NOMO-1 treated with dmso at 0.1 percent for 144 hours (cell line): ENCODE results near the gene PCP4.

Experiments
- DNase-seq: peaks from one replicate; lab custom pipeline; 2025; ENCODE audit not compliant: unreplicated experiment; lab: John Stamatoyannopoulos, UW

Gene PCP4

DNA sequence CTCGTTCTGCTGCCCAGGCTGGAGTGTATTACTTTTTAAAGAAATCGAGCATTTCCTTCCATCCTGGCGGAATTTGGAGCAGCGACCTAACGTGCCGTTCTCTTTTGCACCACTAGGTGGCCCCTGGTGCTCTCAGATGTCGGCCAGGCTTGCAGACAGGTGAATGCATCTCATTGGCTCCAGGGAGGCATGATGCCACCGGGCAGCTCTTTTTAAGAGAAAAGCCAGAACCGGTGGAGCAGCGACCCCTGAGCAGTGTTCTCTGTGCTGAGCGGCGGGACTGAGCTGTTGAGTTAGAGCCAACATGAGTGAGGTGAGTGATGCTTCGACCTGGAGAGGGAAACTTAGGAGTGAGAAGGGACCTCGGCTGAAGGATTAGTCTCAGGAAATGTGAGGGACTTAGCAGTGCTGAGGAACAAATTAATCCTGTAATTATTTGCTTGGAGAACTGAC, at the start of gene PCP4:
Gene PCP4, plus strand, starts transcription at position 241 of the 453 bp plus-strand sequence. Its CDS starts 64 bp downstream, at position 305.
- DNase-seq, result no peak

DNA sequence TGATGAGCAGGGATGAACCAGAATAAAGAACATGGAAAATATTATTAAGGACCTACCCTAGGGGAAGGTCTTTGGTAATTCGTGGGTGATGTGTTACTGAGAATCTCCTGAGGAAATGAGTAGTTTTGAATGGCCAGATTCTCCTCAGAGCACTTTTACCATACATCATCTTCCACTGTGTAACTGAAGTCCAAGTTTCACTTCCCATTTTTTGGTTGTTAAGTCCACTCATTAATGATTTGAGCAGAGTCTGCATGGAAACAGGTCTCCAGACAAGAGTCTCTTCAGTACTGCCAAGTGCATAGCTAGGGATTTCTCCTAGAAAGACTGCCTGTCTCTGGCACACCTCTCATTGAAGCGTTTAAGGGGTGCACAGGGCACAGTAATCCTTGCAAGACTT, 48.7 kb upstream of the PCP4 start:
- DNase-seq, result no peak

DNA sequence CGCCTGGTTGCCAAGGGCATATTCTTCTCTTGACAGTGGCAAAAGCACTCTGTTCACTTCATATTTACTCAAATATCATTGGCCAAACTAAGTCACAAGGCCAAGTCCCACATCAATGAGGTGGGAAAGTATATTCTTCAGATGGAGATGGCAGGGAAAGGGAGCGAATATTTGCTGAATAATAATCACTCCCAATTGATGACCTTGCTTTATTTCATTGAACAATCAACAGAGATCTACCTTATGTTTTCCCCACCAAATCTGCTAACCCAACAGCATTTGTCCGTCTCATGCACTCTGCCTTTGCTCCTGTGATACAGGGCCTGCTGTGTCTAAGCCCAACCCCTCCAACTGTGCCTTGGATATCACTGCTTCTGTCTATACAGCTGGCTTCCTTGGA, 45.2 kb upstream of the PCP4 start:
- no peak for DNase-seq

DNA sequence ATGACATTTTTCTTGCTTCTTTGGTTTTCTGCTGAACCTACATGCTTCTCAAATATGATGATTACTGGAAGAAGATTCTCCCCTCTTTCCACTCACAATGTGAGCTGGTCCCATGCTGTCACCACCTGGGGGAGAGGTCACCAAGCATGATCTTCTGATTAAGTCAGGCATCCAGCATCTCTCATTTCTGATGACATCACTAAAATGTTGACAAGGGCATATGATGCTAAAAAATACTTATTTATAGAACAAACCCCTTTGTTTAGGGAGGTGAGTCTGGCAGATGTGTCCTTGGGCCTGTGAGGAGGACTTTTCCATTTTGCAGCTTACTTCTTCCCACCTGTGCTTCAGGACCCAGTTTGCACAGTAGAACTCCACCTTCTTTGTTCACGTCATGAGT, 42.0 kb upstream of the PCP4 start:
- no peak for DNase-seq

DNA sequence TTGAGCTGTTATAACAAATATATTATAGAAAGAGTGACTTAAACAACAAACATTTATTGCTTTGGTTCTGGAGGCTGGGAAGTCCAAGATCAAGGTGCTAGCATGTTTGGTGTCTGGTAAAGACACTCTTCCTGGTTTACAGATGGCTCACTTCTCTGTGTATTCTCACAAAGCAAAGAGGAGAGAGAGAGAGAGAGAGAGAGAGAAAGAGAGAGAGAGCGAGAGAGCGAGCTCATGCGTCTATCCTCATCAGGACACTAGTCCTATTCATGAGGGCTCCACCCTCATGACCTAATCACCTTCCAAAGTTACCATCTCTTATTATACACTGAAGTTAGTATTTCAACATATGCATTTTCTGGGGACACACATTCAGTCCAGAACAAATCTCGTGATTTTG, 32.7 kb upstream of the PCP4 start:
- no peak for DNase-seq

DNA sequence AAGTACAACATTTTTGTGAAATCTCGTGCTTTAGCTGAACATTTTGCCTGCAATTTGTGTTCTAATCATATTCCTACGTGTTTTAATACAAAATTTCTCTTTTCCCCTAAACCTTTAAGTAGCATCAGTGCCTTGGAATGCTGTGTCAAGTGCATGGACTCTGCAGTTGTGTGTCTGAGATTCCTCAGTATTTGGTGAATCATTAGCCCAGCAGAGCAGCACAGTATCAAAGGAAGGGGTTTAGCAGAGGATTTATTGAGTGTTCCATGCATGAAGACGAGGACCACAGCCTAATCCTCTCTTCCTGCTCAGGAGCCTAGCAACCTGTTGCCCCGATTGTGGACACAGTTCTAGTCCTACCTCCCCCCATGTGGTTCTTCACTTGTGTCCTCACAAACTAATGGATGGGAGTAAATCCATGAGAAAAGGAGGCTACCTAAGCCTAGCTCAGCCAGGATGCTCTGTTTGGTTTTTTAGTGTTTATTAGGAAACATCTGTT, 29.3 kb upstream of the PCP4 start:
- no peak for DNase-seq

DNA sequence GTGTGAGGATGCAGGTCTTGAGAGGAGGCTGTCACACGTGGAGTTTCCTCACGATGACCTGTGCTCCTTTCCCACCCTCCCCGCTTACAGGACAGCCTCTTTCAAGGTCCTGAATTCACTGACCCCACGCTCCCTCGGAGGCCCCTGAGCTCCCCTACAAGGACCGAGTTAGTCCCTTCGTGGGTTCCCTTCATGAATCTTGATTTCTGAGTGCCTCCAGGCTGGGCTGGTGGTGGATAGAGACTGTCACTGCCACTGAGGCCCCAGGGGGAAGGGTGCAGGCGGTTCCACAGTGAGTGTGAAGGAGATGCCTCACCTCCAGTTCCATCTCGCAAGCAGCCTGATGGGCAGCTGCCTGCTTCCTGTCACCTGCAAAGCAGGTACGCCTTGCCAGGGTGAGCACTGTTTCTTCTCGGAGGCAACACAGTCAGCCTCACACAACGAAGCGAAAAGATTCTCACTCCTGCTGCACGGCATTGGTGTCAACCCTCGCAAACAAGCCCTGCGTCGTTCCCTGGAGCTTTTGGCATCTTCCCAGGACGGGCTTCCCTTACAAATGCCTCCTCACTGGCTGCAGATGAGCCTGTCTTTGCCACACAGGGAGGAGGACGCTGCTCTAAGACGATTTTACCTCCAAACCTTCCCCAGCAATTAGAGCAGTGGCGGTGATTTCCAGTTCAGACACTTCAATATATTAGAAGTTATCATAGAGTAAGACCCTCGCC, 26.7 kb upstream of the PCP4 start:
- no peak for DNase-seq

DNA sequence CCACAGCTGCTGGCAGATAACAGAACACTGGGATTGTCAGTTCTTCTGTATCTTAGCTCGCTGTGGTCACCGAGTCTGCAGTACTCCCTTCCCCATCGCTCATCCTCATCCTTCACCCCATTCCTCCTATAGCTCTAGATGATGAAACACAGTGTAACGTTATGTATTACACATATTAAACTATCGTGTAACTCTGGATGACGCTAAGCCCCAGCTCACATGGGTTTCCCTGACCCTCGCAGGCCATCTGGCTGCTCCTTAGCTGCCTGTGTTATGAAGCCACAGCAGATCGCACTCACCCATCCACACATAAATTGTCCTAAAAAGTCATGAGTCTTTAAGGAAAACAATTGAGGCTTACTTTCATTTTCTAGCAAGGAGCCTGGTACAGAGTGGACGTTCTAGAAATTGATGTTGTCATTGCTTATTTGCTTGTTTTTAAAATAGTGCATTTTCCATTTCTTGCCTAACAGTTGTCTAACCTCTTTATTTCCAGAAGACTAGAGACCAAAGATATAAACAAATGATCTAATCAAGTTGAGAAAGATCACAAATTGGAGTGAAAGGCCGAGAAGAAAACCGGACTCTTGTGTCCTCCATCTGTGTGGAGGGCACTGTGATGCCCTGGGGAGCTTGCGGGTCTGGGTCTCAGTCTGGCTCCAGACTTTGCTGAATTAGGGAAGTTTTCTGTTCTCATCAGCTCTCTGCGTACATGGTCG, 24.3 kb upstream of the PCP4 start:
- DNase-seq, result no peak

DNA sequence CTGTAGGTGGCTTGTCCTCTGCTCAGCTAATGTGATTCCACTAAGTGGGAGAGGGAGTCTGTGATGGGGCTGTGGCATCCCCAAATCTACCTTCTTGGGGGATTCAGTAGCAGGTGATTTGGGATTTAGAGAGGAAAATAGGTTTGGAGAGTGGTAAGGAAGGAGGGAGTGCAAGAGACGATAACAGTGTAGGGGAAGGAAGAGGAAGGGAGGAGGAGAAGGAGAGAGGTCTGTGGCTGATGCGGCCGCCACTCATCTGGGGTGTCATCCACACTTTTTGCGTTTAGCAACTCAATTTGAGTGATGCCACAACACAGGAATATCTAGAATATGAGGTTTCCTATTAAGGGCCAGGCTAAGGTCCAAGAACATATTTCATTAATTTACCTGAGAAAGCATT, 23.8 kb upstream of the PCP4 start:
- DNase-seq, result no peak

DNA sequence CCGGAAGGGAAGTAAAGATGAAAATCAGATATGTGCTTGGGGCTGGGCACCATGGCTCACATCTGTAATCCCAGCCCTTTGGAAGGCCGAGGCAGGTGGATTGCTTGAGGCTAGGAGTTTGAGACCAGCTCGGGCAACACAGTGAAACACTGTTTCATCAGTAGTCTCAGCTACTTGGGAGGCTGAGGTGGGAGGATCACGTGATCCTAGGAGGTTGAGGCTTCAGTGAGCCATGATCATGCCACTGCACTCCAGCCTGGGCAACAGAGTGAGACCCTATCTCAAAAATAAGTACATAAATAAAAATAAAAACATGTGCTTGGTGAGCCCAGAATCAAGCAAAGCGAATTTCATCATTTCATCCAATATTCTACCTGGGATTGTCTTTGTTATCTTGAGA, 23.3 kb upstream of the PCP4 start:
- no peak for DNase-seq

DNA sequence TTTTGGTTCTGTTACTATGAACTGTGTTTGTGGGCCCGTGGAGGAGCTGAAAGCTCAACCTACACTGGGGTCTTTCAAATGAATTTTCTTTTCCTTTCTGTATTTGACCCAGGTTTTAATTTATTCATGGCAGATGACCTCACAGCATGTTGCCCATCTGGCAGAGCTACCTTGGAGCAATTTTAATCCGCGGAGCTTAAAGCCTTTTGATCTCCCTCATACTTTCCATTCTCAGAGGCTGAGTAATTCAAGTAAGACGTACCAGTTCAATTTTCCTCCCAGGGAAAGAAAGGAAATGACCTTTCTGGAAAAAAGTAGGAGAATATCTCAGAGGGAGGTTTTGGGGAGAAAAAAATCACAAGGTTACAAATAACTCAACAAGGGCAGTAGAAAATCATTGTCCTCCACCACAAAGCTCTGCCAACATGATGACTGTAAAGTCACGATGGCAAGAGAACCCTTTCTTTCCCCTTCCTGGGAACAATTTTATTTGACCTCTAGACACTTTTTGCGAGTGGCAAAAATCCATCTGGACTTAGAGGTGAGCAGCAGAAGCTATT, 21.6 kb upstream of the PCP4 start:
- no peak for DNase-seq

DNA sequence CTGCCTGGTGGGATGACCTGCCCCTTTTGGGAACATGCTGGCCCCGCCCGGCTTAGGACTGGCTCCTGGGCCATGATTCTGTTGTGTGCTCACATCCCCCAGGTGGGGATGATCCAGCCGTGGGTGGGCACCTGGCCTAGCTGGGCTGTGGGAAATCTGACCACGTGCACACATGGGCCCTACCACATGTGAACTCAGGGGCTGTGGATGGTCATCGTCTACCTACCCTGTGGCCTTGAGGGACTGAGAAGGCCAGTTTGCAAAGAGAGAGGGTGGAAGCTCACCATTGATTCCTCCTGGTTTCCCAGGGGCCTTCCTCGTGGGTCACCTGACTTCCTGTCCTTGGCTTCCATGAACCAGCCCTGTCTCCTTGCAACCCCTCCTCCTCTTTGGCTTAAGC, 19.4 kb upstream of the PCP4 start:
- DNase-seq, result no peak

DNA sequence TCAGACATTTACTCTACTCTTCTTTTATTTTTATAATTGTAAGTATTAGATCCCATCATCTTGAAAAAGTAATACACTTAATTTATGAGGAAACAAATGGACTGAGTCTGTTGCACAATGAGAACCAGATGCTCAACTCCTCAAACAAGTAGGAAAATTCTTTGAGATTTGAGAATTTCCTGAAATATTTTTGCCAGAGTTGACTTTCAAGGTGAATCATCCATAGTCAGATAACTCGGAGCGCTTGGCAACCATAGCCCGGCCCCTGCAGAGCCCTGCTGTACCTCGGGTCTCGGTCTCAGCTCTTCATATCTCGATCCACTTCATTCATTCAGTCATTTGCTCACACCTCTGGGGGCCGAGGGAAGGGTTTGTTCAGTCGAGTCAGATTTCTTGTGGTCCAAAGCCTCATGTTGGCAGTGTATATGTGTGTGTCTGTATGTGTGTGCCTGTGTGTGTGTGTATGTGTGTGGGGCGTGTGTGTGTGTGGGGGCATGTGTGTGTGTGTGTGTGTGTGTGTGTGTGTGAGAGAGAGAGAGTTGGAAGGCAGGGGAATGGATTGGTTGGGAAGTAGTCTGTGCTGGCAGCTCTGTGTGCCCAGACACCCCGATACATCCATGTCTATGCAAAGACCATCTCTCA, 18.1 kb upstream of the PCP4 start:
- DNase-seq, result no peak

DNA sequence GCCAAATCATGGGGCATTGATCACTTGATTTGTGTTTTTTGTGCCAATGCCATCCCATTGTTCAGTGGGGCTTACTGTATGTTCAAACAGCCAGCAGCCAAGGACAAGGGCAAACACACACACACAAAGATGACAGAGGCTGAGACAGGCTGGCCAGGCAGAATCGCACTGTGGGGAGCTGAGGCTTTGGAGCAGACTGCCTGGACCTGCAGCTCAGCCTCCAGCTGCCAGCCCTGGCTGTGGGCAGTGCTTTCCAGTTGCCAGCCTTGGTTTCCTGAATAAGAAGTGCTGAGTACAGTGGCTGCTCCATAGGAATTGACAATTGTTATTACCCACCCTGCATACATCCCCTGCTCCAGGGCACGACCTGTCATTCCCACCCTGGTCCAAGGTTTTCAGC, 16.9 kb upstream of the PCP4 start:
- no peak for DNase-seq

DNA sequence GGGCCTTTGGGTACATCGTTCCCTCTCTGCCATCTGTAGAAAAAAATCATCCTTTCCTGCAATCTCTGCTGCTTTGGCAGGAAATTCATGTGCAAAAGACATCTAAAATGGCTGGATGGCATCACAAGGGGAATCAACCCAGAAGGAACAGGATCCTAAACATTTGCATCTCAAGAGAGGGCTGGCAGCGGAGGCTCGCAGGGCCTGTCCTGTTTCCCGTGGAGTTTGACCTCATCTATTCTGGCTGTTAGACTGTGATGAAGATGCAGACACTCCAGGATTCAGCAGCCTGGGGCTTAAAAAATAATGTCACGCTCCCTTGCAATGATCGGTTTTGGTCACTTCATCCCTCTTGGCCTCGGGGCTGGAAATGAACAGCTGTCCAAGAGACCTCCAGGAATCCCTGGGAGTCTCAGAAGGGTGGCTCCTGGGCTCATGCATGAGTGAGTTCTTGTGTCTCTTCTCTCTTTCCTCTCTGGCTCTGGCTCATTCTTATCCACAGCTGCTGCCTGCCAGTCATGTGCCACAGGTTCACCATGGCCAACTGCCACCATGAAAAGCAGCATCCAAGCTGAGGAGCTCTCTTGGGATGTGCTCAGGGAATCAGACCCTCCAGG, 16.1 kb upstream of the PCP4 start:
- no peak for DNase-seq

DNA sequence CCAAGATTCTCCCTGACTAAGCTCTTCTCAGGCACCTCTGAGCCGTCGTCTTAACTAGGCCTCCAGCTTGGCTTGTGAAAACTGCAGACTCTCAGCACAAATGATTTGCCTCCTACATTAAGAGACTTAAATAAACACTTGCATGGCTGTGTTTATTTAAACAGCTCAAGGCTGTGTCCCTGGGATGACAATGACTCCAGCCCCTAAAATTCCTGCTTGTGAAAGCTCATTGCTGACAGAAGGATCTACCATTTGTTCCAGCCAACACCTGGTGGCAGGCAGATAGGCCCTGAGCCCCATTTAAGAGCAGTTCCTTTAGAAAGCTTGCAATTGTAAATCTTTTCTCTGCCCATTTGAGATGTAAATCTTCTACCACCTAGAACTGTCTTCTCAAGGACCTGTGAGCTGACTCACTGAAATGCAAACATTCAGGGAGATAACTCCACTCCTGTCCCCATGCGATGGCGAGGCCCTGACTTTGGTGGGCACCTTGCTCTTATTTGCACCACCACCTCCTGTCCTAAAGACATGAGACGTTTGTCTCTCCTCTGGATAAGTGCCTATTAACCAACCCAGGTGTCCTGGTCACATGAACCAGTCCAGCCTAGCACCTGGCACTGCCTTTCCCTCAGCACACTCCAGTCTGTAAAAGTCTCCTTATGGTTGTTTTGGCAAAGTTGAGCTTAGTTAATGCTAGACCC, 15.1 kb upstream of the PCP4 start:
- no peak for DNase-seq

DNA sequence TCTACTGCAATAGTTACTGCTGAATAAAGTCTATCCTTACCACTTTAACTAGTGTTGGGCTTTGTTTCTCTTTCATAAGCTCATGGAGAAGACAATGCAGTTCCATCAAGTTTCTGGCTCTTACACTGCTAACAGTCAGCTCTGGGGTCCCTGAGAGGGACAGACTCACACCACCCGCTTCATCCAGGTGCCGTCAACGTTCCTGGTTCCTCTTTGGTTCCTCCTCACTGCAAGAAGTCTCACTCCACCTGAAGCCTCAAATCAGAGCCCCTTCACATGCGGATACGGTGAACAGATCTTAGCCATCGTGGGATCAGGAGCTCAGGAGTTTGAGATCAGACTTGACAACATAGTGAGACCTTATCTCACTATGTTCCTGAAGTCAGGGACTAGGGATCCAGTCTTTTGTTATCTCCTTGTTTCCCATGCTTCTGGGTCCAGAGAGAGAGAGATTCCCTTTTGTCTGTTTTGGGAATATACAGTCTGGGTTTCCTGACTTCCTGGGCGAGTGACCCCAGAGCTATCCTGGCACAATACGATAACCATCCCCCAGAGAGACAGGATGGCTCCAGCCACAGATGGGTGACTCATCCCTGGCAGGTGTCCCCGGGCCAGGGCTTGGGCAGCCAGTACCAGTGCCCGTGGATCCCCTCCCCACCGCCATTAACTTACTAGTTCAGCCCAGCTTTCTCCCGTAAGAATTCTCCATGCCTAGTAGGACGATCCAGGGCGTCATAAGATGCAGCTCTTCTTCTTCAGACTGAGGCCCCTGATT, 14.3 kb upstream of the PCP4 start:
- DNase-seq, result no peak

DNA sequence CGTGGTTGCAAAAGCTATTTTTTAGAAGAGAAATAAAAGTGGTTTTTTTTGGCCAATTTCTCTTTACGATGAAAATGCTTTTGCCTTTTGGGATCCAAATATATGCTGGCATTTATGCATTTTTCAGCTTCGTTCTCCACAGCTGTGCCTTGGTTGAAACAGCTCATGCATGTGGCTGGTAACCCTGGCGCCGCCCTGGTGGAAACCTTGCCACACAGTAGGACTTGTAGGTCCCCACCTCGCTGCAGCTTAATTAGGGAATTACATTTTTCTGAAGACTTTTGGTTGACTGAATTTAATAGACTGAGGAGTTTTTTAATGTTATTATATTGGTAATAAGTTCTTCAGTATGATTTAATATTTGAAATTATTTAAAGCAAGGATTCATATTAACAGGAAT, 12.7 kb upstream of the PCP4 start:
- DNase-seq, result no peak

DNA sequence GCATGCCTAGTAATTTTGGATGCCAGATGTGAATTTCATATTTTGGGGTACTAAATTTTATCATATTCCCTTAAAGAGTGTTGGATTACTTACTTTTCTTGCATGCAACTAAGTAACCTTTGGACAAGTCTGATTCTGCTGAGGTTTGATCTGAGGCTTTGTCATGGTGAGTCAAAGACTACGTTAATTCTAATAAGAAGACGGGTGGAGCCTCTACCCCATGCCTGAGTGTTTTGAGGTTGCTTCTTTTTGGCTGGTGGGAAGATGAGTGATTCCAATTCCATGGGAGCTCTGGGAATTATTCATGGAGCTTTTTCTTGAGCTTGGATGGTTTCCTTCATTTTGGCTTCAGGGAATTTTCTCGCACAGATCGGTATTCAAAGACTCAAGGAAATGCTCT, 11.6 kb upstream of the PCP4 start:
- no peak for DNase-seq

DNA sequence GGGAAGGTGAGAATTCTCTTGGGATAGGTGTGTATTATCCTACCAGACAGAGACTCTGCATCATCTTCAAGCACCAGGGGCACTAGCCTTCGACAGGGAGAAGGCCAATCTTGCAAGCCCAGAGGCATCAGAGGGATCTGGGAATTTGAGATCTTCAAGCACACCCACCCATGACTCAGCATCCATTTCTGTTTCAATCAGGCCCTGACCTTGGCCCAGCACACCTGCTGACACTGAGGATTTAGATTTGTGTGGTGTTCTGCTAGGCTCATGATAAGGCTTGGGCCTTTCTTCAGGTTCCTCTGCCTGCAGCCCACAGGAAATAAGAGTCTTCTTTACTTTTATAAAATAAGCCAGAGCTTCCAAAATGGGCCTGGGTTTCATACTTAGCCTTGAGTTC, 6.6 kb upstream of the PCP4 start:
- DNase-seq, result no peak
